HG03565 (cell line): ENCODE measurements around the gene RNU1-4.
"Not testable (repeated sequence)": the region's sequence is repeated elsewhere in the genome, so short reads cannot be mapped to it uniquely, and the experiment has no call there.

Experiments
- ATAC-seq: cut with Tn5 transposase; IDR thresholded peaks from one replicate; pipeline ENCODE4 v1.9.1; 2021; ENCODE audit warnings: mild to moderate bottlenecking, moderate library complexity; ENCODE audit not compliant: unreplicated experiment

The RNU1-4 gene

GRCh38 chr1:16707130-16708093 is 32.9 kb upstream of the RNU1-4 start:
- not testable (repeated sequence) for ATAC-seq

- not testable (repeated sequence) for ATAC-seq
These were observed 31.6 kb upstream of the RNU1-4 start for GRCh38 chr1:16708704-16709103.

GRCh38 chr1:16709659-16710087 is 30.6 kb upstream of the RNU1-4 start:
- not testable (repeated sequence) for ATAC-seq

- ATAC-seq, result not testable (repeated sequence)
These were observed 29.7 kb upstream of the RNU1-4 start for GRCh38 chr1:16710618-16711017.

GRCh38 chr1:16712131-16712530 is 28.2 kb upstream of the RNU1-4 start:
- not testable (repeated sequence) for ATAC-seq

- ATAC-seq, result not testable (repeated sequence)
These were observed 27.7 kb upstream of the RNU1-4 start for GRCh38 chr1:16712582-16712981.

- ATAC-seq, result not testable (repeated sequence)
These were observed 27.3 kb upstream of the RNU1-4 start for GRCh38 chr1:16712984-16713383.

GRCh38 chr1:16713480-16713879 is 26.8 kb upstream of the RNU1-4 start:
- not testable (repeated sequence) for ATAC-seq

GRCh38 chr1:16716691-16717335 is 23.5 kb upstream of the RNU1-4 start:
- ATAC-seq, result no peak

GRCh38 chr1:16717336-16718098 is 22.8 kb upstream of the RNU1-4 start:
- no peak for ATAC-seq

GRCh38 chr1:16718099-16718907 is 22.0 kb upstream of the RNU1-4 start:
- ATAC-seq, result not testable (repeated sequence)

- ATAC-seq, result no peak
These were observed 21.3 kb upstream of the RNU1-4 start for GRCh38 chr1:16718908-16719533.

- no peak for ATAC-seq
These were observed 20.6 kb upstream of the RNU1-4 start for GRCh38 chr1:16719571-16720350.

- ATAC-seq, result no peak
These were observed 19.7 kb upstream of the RNU1-4 start for GRCh38 chr1:16720351-16721223.

GRCh38 chr1:16721871-16722641 is 18.3 kb upstream of the RNU1-4 start:
- no peak for ATAC-seq

- no peak for ATAC-seq
These were observed 15.4 kb upstream of the RNU1-4 start for GRCh38 chr1:16724718-16725438.
